Testis (tissue), 2 donors: Measurements from ENCODE around the gene PIK3CD.

ENCODE experiments used
- POLR2A ChIP-seq: fragments of 450-650 bp; IDR thresholded peaks from one replicate; pipeline ENCODE4 v1.6.1; 2017; ENCODE audit warnings: antibody characterized with exemption, mild to moderate bottlenecking, moderate library complexity
- TF ChIP-seq, protein P1 (sequence below), 3 experiments: fragments of 450-650 bp in 2 of 3; fragments of 200-600 bp in 1 of 3; sonication (generic) in 1 of 3; IDR thresholded peaks; one replicate each; pipeline ENCODE4 v1.5.1; 2016 to 2019; ENCODE audit warnings: antibody characterized with exemption in 3 of 3, mild to moderate bottlenecking in 2 of 3, moderate library complexity in 1 of 3

DNA sequence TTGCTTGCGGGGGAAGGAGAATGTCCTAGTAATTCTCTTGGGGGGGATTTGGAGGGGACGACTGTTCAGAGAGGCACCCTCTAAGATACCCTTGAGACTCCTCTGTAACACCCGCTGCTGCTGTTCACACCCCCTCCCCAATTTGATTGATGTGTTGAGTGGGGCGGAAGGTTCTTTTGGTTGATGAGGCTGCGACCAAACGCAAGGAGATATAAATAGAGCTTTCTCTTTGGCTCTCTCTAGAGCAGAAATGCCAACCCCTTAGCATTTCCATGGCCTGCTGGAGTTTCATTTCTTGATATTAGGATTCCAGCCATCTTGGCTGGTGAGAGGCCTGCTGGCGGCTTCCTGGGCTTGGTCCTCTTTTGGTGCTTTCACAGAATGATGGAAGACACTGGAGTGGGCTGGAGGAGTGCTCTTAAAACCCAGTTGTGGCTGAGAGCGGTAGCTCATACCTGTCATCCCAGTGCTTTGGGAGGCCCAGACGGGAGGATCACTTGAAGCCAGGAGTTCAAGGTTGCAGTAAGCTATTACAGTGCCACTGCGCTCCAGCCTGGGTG, 2.0 kb downstream of the PIK3CD start:
- TF ChIP-seq POLR2A: no peak
- TF ChIP-seq, protein P1, sequence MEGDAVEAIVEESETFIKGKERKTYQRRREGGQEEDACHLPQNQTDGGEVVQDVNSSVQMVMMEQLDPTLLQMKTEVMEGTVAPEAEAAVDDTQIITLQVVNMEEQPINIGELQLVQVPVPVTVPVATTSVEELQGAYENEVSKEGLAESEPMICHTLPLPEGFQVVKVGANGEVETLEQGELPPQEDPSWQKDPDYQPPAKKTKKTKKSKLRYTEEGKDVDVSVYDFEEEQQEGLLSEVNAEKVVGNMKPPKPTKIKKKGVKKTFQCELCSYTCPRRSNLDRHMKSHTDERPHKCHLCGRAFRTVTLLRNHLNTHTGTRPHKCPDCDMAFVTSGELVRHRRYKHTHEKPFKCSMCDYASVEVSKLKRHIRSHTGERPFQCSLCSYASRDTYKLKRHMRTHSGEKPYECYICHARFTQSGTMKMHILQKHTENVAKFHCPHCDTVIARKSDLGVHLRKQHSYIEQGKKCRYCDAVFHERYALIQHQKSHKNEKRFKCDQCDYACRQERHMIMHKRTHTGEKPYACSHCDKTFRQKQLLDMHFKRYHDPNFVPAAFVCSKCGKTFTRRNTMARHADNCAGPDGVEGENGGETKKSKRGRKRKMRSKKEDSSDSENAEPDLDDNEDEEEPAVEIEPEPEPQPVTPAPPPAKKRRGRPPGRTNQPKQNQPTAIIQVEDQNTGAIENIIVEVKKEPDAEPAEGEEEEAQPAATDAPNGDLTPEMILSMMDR (IDR thresholded peaks at IDR 0.05): no peak
